ENCODE measurements around the gene DPH2.

The DPH2 gene

DNA sequence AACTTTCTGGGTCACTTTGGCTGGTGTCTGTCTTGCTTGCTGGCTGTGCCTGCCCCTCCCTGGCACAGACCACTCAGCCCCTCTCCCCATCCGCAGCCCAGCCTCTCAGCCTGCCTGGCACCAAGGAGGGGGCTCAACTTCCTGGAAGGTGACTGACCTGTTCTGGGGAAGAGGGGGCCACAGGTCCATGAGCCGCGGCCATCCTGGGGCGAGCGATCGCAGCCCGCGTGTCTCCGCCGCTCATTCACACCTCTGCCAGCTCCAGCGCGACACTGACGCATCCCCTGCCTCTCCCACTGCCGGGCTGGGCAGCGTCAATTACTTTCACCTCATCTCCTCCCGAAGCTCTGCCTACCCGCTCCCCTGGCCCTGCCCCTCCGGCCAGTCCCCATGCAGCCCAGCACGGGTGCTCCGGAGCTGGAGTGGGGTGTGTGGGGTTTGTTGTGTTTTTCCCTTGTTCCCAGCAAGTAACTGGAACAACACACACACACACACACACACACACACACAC, 47.1 kb downstream of the DPH2 start:
- TF ChIP-seq CTCF (IDR thresholded peaks at IDR 0.05; ENCODE audit: insufficient read depth, low read depth, low read length, missing control alignments), result no peak
- DNase-seq (ENCODE audit: low read depth), result no peak
- H3K4me3 ChIP-seq (ENCODE audit: low read length), result no peak overlapping the region

DNA sequence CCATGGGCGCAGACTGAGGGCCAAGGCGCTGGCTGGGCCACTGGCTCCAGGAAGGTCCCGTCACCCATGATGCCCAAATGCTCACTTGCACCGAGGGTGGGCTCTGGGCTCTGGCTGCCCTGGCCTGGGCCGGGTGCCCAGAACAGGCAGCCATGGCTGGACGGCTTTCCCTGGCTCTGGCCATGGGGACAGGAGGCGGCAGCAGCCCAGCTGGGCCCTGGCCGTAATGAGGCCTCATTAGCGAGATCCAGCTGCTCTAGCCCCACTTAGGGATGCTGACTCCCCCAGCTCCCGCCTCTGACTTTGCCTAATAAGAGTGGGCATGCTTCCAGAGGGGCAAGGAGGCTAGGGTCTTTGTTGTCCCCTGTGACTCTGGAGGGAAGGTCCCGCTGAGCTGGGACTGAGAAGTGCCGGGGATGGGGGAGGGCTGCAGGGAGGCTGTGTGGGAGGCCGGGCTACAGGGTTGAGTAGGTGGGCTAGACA, 49.7 kb downstream of the DPH2 start:
- no peak for DNase-seq (ENCODE audit: low read depth)
- no peak for TF ChIP-seq CTCF (IDR thresholded peaks at IDR 0.05; ENCODE audit: insufficient read depth, low read depth, low read length, missing control alignments)
- H3K4me3 ChIP-seq (ENCODE audit: low read length), result no peak overlapping the region

DNA sequence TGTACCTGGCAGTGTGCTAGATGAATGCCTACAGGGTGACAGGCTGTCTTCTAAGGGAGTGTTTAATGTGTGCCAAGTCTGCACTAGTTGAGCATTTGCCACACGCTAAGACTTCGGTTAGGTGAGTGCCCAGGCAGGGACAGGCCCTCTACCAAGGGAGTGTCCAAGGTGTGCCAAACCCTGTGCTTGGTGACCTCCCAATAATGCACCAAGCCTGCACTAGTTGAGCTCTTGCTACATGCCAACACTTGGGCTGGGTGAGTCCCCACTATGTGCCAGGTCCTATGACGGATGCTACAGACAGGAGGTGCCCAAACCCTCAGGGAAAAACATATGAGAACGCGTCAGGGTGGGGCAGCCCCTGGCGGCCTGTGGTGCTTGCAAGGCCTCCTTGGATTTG, 50.7 kb downstream of the DPH2 start:
- DNase-seq (ENCODE audit: low read depth), result no peak
- no peak overlapping the region for H3K4me3 ChIP-seq (ENCODE audit: low read length)
- TF ChIP-seq CTCF (IDR thresholded peaks at IDR 0.05; ENCODE audit: insufficient read depth, low read depth, low read length, missing control alignments), result no peak

DNA sequence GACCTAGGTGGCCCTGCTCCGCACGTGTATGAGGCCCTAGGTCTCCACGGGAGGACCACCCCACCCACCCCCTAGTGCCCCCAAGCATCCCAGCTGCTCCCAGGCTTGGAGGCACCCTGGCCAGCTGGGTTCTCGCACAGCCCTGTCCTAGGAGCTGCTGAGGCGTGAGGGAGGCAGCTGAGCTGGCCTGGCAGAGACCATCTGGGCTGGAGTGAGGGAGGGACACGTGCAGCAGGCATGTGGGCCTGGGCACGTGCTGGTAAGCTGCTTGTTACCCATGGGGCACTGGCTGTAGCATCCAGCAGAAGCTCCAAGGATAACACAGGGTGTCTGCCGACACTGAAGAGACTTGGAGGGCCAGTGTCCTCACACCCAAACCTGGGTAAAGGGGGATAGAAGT, 51.3 kb downstream of the DPH2 start:
- DNase-seq (ENCODE audit: low read depth), result no peak
- no peak overlapping the region for H3K4me3 ChIP-seq (ENCODE audit: low read length)
- TF ChIP-seq CTCF (IDR thresholded peaks at IDR 0.05; ENCODE audit: insufficient read depth, low read depth, low read length, missing control alignments), result no peak

- no peak for DNase-seq (ENCODE audit: low read depth)
- no peak for TF ChIP-seq CTCF (IDR thresholded peaks at IDR 0.05; ENCODE audit: insufficient read depth, low read depth, low read length, missing control alignments)
- no peak overlapping the region for H3K4me3 ChIP-seq (ENCODE audit: low read length)
Measured at GRCh38 chr1:44021581-44022321, 51.9 kb downstream of the DPH2 start.

Measured in epithelial cell of esophagus (primary cell).